Lung microvascular endothelial cell (primary cell): Measurements from ENCODE around the gene TYMP. TPM values are rescaled to one million over a fixed set of nuclear protein-coding genes. Genes with fewer than 3 reads are reported as not detected.

Experiments
- DNase-seq, 2 donors: peaks; one replicate each; pipeline versions ENCODE4 v3.0.0 to v3.0.0-alpha.2; 2010; ENCODE audit warnings: low read depth in 2 of 2
- total RNA-seq: library from RNA; depleted of rRNA; stranded (reverse); fragments of >200 nt; gene quantifications from 2 replicates; pipeline ENCODE4 v1.2.1, GENCODE V29; 2014

Gene TYMP, protein sequence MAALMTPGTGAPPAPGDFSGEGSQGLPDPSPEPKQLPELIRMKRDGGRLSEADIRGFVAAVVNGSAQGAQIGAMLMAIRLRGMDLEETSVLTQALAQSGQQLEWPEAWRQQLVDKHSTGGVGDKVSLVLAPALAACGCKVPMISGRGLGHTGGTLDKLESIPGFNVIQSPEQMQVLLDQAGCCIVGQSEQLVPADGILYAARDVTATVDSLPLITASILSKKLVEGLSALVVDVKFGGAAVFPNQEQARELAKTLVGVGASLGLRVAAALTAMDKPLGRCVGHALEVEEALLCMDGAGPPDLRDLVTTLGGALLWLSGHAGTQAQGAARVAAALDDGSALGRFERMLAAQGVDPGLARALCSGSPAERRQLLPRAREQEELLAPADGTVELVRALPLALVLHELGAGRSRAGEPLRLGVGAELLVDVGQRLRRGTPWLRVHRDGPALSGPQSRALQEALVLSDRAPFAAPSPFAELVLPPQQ
- 8.9 and 19.8 TPM in 2 replicates for total RNA-seq

DNA sequence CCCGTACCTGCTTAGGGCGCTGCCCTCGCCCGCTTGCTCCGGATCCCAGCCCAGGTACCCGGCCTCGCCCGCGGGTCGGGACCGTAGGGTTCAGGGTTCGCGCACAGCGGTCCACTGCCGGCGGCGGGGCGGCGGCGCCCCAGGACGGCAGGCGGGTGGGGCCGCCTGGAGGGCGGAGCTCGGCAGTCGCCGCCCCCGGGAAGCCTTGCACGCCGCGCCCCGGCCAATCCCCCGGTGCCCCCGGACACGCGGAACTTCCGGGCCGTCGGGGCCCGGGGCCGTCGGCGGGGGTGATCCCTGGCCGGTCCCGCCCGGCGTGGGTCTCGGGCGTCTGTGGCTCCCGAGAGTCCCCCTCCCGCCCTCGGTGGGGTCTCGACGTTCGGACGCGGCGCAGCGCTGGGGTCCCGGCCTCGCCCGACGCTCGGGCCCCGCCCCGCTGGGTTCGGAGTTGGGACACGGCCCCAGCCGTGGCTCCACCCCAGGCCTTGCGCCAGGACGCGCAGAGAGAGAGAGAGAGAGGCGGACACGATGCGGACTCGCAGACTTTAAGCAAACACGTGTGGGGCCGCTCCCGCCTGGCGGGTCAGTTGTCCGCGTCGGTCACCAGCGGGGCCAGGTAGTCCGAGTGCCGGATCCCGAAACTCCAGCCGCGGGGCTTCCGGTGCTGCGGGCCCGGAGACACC, at the start of gene TYMP:
Gene TYMP (minus strand): TSS at position 116 of the 683 bp plus-strand sequence. CDS start 303 bp downstream, outside the sequence.
- DNase-seq = peak; percentile 66 to 70

DNA sequence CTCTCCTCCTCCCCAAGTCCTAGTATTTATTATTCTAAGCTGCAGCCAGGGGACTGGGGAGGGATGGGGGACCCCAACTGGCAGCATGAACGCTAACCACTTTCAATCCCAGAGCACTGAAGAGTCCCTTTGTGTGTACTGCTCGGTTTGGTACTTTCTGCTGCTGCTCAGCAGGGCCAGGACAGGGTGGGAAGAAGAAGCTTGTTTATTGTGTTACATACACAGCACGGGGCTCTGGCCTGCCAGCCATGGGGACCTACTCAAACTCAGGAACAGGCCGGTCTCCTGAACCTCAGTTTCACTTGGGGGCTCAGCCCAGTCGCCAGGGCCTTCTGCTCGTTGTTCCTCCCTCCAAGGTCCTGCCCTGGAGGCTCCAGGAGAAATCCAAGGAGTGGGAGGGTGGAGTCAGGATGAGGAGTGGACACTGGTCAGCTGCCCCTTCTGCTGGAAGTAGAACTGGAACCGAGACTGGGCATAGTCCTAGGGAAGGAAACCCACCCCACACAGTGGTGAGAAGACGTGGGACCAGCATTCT, 49.0 kb upstream of the TYMP start:
- no peak for DNase-seq

DNA sequence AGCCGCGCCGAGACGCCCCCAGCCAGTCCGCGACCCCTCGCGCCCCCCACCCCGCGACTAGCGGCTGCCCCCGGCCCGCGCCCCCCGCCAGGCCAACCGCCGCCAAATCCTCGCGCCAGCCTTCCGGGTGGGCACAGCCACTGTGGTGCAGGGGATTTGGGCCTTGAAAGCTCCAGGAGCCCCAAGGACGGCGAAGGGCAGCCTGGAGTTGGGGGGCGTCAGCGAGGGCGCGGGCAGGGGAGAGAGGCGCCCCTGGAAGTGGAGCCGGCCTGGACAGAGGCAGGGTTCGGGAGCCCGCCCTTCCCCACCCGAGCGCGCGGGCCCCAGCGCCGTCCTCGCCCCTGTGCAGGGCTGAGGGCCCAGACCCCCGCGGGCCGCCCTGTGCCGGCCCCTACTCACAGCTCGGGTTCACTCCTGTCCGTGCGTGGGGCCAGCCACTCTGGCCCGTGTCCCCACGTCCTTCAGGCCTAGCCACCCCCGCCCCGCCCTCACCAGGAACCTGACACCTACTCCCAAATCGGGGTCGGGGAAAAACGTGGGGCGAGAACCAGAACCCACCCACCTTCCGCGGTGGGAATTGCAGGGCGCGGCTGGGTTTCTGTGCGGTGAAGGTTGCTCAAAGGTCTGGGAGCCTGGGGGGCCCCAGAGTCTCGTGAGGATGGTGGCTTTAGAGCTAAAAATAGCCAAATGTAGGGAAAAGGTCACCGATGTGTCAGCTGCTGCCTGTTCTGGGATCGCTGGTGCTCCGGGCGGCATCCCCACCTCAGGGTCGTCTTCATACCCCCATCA, 48.4 kb upstream of the TYMP start, which contains the start of gene CPT1B:
Gene CPT1B (minus strand): TSS at position 441 of the 789 bp plus-strand sequence. CDS start 512 bp downstream, outside the sequence.
- DNase-seq = no peak

DNA sequence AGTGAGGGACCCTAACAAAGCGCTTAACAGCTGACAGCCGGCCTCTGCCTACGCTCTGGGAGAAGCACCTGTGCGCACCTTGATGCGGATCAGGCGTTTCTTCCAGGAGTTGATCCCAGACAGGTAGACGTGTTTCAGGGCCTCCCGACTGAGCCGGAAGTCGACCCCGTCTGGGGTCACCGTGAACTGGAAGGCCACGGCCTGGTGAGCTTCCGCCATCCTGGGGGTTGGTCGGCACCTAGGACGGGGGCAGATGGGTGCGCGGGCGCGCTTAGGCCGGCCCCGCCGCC, 47.8 kb upstream of the TYMP start:
- no peak for DNase-seq

DNA sequence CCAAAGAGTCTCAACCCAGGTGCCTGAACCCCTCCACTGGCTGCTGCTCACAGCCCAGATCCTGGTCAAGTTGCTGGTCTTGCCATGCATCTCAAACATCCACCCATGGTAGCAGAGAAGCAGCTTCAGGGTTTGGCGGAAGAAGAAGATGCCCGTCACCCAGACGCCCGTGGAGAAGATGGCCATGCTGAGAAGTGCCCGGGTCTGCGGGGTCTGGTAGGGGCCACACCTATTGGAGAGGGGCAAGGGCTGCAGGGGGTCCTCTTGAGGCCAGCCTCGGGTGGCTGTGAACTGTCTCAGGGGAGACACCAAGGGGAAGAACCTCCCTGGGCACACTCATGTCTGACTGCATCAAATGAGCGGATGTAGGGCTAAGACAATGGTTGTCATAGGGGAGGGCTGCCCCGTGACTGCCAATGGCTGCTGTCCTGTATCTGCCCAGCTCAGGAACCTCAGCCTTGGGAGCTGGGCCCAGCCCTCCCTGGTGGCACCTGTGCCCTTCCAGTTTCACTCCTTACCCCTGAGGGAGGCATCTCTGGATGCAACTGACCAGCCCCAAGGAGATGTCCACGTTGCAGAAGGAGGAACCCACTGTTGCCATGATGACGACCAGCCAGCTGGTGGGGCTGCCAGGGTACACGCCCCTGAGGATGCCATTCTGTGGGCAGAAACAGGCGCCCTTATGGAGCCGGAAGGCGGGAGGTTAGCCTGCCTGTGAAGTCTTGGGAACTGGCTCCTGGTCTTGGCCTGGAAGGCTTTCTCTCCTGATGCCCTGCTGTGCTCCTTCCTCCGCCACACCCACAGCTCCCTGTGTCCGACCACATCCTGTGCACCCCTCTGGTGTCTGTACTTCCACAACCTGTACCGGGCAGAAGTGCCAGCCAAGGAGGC, 47.2 kb upstream of the TYMP start:
- DNase-seq = no peak

DNA sequence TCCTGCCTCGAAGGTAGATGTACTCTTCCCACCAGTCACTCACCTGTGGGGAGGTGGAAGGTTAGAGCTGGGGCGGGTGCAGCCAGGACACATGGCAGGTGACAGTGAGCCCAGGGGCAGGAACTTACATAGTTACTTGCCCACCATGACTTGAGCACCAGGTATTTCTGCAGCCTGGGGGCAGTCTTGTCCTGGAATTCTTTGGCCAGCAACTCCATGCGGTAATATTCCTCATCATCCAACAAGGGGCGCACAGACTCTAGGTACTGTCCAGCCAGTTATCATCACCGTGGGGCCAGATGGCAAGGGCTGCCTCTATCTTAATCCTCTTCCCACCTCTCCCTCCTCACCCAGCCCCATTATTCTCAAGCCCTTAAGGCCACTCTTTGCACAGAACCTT, 46.3 kb upstream of the TYMP start:
- peak; percentile 79 to 88 for DNase-seq

DNA sequence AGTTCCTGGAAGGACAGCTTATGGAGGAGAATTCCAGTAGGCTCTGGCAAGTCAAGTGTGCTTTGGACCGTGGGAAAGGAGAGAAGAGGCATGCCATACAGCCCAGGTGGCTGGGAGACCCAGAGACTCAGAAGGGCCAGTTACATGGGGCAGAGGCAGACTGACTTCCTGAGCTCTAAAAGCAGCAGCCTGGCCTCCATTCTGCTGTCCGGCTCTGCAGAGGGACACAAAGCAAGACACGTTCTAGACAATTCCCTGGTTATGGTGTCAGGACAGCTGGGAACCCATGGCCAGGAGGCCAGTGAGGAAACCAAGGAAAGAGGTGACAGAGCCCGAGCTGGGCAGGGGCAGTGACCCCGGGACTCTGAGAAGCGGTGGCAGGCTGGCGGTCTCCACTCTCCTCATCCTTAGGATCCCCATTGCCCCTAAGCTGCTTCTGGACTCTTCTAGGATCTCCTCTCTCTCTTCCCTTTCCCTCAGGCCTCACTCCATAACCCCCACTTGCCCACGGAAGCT, 45.7 kb upstream of the TYMP start:
- no peak for DNase-seq

DNA sequence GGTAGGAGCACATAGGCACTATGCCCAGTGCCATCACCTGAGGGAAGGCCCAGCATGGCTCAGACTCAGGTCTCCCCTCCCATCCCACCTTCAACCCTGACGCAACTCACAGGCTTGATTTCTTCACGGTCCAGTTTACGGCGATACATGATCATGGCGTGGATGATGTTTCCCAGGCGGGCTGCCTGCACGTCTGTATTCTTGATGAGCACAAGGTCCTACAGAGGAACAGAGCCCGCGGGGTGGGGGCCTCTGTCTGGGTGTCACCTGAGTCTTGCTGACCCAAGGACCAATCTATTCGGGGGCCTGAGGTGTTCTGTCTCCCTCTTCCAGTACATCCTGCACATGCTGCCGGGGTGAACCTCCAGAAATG, 44.6 kb upstream of the TYMP start:
- no peak for DNase-seq

DNA sequence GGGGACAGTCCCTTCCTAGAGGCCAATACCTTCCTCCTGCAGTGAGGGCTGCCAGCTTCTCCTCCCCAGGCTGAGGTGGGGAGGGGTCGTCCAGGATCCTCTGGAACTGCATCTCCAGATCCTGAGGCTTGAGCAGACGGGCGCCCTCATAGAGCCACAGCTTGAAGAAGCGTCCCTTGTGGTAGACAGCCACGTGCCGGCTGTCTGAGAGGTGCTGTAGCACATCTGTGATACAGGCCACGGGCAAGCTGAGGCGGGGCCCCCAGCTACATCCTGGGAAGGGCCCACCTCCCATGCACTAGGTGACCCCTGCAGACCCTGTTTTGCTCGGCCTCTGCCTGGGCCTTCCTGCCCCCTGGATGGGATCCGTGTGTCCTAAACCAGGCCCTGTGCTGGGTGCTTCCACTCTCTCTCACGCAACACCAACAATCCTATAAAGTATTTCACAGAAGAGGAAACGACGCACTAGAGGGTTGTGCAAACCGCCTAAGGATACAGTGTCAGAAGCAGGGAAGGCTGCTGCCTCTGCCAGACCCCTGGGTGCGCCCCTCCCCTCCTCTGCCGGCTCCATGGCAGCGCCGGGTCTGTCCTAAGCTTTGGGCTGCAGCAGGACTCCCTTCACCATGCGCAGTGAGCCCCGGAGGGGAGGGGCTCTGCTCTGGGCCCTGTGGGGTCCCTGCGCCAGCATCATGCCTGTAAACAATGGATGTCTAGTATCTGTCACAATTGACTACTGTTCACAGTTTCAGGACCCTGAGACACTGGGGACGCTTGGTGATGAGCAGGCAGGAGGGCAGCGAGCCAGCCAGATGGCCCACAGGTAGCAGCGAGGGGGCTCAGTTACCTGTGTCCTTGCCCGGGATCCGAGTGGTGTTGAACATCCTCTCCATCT, 43.9 kb upstream of the TYMP start:
- DNase-seq = no peak

DNA sequence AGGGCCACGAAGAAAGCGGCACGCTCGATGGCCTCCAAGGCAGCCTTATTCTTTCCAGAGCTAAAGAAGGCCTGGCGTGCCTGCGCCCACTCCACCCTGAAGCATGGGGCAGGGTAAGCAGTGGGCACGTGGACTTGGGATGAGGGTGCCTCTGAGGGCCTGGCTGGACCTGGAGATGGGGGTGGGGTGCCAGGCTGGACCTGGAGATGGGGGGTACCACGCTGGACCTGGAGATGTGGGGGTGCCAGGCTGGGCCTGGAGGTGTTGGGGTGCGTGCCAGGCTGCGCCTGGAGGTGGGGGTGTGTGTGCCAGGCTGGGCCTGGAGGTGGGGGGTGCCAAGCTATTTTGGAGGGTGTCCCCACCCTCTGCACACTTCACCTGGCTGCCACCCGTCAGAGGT, 43.2 kb upstream of the TYMP start:
- DNase-seq = no peak

DNA sequence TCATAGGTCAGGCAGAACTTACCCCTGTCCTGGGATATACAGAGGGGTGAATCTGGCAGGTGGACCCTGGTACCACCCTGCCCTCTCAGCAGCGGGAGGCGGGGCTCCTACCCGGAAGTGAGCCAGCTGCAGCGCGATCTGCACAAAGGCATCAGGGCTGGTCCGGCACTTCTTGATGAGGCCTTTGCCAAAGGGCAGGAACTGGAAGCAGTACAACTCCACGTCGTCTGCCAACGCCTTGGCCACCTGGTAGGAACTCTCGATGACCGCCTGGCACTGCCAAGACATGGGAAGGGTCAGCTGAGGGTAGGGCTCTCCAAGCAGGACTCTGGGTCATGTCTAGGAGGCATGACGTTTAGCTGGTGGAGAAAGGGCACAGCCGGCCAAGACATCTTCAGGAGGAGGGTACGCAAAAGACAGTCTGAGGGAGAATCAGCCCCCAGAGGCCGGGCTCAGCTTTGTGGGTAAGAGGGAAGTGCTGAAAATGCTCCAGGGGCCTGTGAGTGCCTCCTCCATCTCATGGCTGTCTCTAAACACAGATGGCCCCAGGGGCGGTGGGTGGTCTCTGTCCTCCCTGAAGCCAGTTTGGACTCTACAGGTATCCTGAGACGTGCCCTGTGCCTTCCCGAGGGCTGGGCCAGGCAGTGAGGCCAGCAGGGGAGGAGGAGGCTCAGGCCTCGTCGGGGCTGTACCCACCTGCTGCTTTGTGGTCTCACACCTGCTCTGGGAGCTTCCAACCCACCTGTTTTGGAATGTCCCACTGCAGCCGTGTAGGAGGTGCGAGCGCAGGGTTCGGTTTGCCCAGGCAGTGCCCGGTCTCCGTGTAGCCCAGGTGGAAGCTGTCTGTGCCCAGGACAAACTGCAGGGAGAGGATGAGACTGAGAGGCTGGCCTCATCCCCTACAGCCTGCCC, 41.7 kb upstream of the TYMP start:
- no peak for DNase-seq

DNA sequence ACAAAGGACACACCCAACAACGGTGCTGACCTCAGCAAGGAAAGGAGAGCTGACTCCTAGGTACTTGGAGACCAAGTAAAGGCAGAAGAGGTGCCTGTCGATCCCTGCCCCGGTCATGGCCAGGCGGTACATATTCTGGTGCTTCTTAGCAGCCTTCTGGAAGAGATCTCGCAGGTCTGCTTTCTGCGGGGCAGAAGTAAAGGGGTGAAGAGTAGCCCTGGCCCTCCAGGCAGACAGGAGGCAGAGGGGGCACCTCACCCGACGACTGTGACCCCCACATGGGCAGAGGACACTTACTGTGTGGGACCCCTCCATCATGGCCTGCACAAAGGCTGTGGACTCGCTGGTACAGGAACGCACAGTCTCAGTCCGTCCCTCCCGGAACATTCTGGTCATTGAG, 41.0 kb upstream of the TYMP start:
- DNase-seq = no peak

DNA sequence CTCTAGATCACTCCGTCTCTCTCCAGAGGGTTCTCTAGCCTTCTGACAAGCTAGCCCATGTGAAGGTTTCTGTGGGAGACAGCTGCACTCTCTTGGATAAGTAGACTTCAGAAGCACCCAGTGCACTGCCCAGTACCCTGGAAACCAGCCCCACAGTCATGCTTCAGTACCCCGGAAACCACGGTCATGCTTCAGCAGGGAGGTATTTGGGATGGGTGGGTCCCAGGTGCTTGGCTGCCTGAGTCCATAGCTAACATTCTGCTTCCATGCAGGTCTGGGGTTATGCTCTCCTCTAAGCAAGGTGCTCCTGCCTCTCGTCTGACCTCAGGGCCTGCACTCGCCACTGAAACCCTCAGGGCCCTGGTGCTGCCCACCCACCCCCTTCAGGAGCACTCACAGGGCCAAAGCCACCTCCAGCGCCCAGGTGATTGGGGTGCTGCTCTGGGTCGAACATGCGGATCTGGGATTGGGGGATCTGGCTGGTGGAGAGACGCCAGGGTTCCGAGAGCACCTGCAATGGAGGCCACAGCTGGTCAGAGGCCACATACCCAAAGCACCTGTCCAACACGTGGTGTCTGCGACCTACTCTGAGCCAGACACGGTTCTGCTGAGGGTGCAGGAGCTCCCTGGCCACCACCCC, 40.2 kb upstream of the TYMP start:
- DNase-seq = no peak

DNA sequence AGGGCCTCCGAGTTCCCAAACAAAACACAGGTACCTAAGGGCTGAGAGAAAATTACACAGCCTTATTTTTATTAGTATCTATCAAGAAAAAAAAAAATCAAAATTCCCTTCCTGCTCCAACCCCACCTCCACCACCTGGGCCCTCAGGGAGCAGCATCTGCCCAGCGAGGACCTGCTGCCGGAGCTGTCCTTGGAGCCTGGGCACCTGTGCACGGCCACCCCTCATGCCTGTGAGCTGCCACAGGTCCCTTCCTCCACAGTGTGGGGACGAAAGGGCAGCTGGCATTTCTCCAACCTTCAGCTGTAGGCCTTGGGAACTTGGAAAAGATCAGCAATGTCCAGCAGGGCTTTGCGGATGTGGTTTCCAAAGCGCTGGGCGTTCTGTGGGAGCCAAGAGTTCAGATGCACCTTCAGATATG, 39.2 kb upstream of the TYMP start:
- DNase-seq = no peak

DNA sequence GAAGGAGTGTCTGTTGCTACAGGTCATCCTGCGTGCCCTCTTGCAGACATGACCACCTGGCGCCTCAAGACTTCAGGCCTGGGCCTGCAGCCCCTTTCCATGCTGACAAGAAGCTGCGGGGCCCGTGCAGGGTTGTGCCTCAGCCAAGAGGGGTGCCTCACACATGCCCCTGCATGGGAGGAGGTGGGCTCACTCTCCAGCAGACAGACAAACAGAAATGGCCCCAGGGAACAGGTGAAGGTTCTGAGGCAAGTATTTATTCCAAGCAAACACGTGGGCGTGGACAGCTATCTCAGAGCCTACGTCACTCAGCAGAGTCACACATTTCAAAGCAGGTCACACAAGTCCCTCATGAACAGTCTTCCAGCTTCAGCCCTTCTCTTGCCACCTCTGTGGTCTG, 38.8 kb upstream of the TYMP start:
- no peak for DNase-seq

DNA sequence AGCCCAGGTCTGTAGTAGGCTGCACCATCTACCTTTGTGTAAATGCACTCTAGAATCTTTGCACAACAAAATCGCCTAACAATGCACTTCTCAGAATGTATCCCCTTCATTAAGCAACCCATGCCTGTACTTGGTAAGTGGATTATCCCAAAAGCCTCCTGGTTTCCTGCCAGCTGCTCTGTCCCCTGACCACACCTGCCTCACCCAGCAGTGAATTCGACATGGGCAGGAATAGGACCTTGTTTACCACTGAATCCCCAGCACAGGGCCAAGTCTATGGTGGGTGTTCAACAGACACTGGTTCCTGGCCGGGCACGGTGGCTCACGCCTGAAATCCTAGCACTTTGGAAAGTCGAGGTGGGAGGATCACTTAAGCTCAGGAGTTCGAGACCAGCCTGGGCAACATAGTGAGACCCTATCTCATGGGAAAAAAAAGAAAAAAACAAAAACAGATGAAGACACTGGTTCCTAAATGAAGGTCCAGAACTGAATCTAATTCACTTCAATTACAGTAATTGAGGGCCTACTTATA, 38.0 kb upstream of the TYMP start:
- DNase-seq = no peak

DNA sequence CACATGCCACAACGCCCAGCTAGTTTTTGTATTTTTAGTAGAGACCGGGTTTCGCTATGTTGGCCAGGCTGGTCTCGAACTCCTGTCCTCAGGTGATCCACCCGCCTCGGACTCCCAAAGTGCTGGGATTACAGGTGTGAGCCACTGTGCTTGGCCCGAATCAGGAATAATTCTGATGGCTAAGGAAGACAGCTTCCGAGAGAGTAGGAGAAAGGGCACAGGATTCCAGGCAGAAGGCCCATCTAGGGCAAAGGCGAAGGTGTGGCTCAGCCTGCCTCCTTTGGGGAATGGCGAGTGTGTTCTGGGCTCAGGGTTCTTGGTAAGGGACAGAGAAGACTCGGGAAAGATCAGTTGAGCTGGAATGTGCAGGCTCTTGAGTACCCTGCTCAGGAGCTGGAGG, 34.5 kb upstream of the TYMP start:
- no peak for DNase-seq
